CD4-positive, alpha-beta T cell treated with Interleukin-2 at 100 ng/mL for 4 hours (primary cell): Measurements from ENCODE around the gene ONECUT2.
A peak's percentile ranks its signal among the peaks of the same experiment; 100 is the strongest.
"Not testable (repeated sequence)": the region's sequence is repeated elsewhere in the genome, so short reads cannot be mapped to it uniquely, and the experiment has no call there.

Source experiments
- DNase-seq: peaks from one replicate; pipeline ENCODE4 v3.0.0-alpha.2; 2020; ENCODE audit warnings: low spot score

The ONECUT2 gene

GRCh38 chr18:57434536-57435494, at the start of gene ONECUT2:
ONECUT2 (plus strand) TSS chr18:57435374; CDS start chr18:57435717, 343 bp downstream.
- peak; percentile 34 for DNase-seq

GRCh38 chr18:57389271-57389670, 45.9 kb upstream of the ONECUT2 start:
- DNase-seq: no peak

GRCh38 chr18:57390044-57390443, 45.1 kb upstream of the ONECUT2 start:
- DNase-seq: no peak

- not testable (repeated sequence) for DNase-seq
These were observed 40.4 kb upstream of the ONECUT2 start for GRCh38 chr18:57394749-57395148.

GRCh38 chr18:57396831-57397230, 38.3 kb upstream of the ONECUT2 start:
- DNase-seq: not testable (repeated sequence)

- no peak for DNase-seq
These were observed 37.6 kb upstream of the ONECUT2 start for GRCh38 chr18:57397440-57398132.

GRCh38 chr18:57404345-57404744, 30.8 kb upstream of the ONECUT2 start:
- DNase-seq: no peak

GRCh38 chr18:57409650-57410049, 25.5 kb upstream of the ONECUT2 start:
- DNase-seq: no peak

GRCh38 chr18:57410749-57411148, 24.4 kb upstream of the ONECUT2 start:
- no peak for DNase-seq

- DNase-seq: no peak
These were observed 18.6 kb upstream of the ONECUT2 start for GRCh38 chr18:57416542-57416941.

GRCh38 chr18:57422313-57422872, 12.8 kb upstream of the ONECUT2 start:
- no peak for DNase-seq

- no peak for DNase-seq
These were observed 11.4 kb upstream of the ONECUT2 start for GRCh38 chr18:57423821-57424220.

GRCh38 chr18:57425096-57425495, 10.1 kb upstream of the ONECUT2 start:
- DNase-seq: no peak

- no peak for DNase-seq
These were observed 9.0 kb upstream of the ONECUT2 start for GRCh38 chr18:57426187-57426586.

- no peak for DNase-seq
These were observed 7.6 kb upstream of the ONECUT2 start for GRCh38 chr18:57427429-57428201.

- no peak for DNase-seq
These were observed 6.7 kb upstream of the ONECUT2 start for GRCh38 chr18:57428221-57429150.

- no peak for DNase-seq
These were observed 5.8 kb upstream of the ONECUT2 start for GRCh38 chr18:57429167-57430078.

GRCh38 chr18:57430079-57431001, 4.8 kb upstream of the ONECUT2 start:
- DNase-seq: no peak

GRCh38 chr18:57431002-57431382, 4.2 kb upstream of the ONECUT2 start:
- DNase-seq: no peak
